GM18868 (cell line): ENCODE measurements around the gene RRBP1.

Experiments
- ATAC-seq: cut with Tn5 transposase; IDR thresholded peaks from one replicate; pipeline ENCODE4 v1.9.1; 2021; ENCODE audit warnings: mild to moderate bottlenecking, moderate library complexity; ENCODE audit not compliant: unreplicated experiment

Gene RRBP1

GRCh38 chr20:17635332-17636244 is 46.5 kb downstream of the RRBP1 start:
- ATAC-seq, result no peak

GRCh38 chr20:17634661-17635331 is 47.2 kb downstream of the RRBP1 start:
- ATAC-seq, result no peak

- ATAC-seq, result no peak
Measured at GRCh38 chr20:17633850-17634500, 48.1 kb downstream of the RRBP1 start.

GRCh38 chr20:17633221-17633849 is 48.7 kb downstream of the RRBP1 start:
- ATAC-seq, result no peak

GRCh38 chr20:17631576-17632319 is 50.3 kb downstream of the RRBP1 start:
- ATAC-seq, result no peak

GRCh38 chr20:17630806-17631195 is 51.2 kb downstream of the RRBP1 start:
- no peak for ATAC-seq

- ATAC-seq, result no peak
Measured at GRCh38 chr20:17630151-17630805, 51.8 kb downstream of the RRBP1 start.

GRCh38 chr20:17629678-17630089 is 52.4 kb downstream of the RRBP1 start:
- no peak for ATAC-seq

GRCh38 chr20:17629025-17629424 is 53.0 kb downstream of the RRBP1 start:
- no peak for ATAC-seq

- no peak for ATAC-seq
Measured at GRCh38 chr20:17628101-17628841, 53.8 kb downstream of the RRBP1 start.

- no peak for ATAC-seq
Measured at GRCh38 chr20:17627101-17627955, 54.7 kb downstream of the RRBP1 start.

GRCh38 chr20:17626217-17627007 is 55.6 kb downstream of the RRBP1 start:
- ATAC-seq, result no peak

GRCh38 chr20:17625246-17626051 is 56.6 kb downstream of the RRBP1 start:
- no peak for ATAC-seq

- ATAC-seq, result no peak
Measured at GRCh38 chr20:17624551-17625245, 57.3 kb downstream of the RRBP1 start.

- ATAC-seq, result no peak
Measured at GRCh38 chr20:17624070-17624469, 58.0 kb downstream of the RRBP1 start.

GRCh38 chr20:17622851-17623508 is 59.1 kb downstream of the RRBP1 start:
- no peak for ATAC-seq
